Femur (tissue), 1 donor: ENCODE results near the gene PRKACA.

Experiments
- DNase-seq: peaks from one replicate; pipeline ENCODE4 v3.0.0-alpha.2; 2017

Gene PRKACA

DNA sequence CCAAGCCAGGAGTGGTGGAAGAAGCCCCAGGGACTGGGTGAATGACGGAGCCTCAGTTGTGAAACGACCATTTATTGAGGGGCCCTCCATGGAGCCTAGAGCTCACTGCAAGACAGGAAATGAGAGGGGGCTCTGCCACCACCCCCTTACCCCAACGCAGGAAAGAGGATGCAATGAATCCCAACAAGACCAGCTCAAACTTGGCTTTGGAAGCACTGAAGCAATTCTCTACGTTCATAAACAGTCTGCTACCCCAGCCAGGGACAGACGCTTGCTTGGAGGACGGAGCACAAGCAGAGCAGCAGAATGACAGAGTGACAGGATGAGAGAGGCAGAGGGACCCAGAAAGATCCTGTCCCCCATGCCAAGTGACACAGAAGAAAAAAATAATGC lies 1.0 kb downstream of the PRKACA start:
- DNase-seq: no peak

DNA sequence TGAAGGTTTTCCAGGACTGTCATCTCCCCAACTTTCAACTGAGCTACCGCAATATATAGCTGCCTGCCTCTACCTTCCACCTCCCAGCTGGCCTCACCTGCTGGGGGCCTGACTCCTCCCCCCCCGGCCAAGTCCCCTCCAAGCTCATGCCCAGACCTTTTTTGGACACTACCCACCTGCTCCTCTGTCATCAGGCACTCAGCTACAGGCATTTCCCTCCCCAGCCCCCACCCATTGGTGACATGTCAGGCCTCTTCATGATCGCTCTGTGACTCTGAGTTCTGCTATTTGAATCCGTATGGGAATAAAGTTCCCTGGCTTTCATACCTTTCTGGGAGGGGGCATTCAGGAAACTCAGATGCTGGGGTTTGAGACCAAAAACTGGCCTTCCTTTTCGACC lies 1.8 kb downstream of the PRKACA start:
- no peak for DNase-seq

- peak; percentile 37 for DNase-seq
Measured at GRCh38 chr19:14114854-14115253, 2.7 kb downstream of the PRKACA start.

GRCh38 chr19:14114439-14114838 lies 3.1 kb downstream of the PRKACA start:
- peak; percentile 15 for DNase-seq

- peak; percentile 18 for DNase-seq
Measured at GRCh38 chr19:14113762-14114414, 3.7 kb downstream of the PRKACA start.

DNA sequence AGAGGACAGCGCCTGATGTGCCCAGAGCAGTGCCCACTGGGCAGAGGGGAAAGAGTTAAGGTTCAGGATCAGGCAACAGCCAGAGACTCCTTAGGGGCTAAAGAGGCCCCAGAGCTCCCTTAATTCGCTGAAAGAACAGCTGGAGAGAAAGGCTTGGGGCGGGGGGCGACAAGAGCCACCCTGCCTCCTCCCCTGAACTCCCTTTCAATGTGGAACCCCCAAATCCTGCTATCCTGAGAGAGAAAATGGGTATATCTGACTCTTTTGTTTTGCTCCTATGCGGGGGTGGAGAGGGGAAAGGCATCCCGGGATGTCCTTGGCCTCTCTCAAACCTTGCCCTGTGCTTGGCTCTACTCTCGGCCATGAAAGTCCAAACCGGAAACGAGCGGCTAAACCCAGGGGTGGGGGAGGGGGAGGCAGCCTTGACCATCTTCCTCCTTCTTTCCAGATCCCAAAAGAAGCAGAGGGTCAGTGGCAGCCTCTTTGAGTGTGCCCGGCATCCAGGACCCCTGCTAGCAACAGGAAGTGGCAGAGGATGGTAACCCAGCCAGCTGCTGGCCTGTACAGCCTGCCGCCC lies 4.7 kb downstream of the PRKACA start:
- DNase-seq: peak; percentile 52

DNA sequence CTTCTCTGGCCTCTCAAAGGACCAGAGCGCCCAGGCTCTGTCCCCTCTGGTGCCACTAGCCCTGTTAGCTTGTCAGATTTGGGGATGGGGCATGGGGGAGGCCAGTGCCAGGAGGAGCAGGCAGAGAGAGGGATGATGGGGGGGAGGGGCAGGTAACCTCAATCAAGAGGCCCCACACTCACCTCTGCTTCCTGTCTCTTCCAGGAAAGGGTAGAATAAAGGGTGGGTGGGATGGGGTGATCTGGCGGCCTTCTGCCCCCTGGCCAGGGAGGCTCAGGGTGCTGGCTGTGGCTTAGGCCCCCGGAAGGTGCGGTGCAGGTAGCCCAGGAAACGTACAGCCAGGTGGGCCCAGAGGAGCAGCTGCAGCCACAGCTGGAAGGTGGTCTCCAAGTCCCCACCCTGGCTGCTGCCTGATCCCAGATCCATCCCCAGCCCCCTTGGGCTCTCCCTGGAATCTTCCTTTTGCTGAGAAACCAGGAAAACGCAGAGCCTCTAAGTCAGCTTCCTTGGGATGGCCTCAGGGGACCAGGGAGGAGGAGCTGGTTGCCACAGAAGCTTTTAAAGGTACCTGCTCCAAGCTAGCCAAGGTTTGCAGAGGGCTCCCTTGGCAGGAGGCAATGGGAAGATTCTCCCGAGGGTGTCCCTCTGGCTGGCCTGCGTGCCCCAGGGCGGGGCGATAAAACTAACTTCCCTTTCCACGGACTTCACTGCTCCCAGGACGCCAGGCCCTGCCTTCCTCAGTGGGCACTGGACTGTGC lies 5.3 kb downstream of the PRKACA start:
- DNase-seq: peak; percentile 37

DNA sequence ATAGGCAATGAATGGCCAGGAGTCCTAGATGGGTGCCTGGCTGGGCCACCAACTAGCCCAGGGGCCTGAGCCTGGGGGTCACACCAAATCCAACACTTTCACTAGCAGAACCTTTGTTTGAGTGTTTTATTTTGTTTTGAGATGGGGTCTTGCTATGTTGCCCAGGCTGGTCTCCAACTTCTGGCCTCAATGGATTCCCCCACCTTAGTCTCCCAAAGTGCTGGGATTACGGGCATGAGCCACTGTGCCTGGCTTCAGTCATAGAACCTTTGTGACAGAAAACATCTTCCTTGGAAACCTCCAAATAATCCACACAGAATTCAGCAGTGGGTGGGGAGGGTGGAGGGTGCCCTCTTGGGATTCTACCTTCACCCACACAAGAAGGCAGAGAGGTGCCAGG lies 6.1 kb downstream of the PRKACA start:
- DNase-seq: no peak

DNA sequence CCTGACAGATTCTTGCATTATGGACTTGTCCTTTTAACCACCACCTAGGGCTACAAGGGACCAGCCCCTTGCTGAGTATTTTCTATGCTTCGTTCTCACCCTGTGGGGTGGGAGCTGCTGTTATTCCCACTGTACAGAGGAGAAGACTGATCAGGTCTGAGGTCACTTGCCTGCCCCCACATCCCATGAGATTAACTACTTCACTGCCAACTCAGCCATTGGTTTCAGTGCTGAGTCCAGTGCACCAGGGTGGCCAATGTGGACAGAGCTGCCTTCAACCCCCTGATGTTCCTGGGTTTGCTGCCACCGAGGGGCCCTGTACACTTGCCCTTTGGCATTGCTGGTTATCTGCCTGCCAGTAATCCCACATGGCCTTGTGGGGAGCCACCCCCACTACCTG lies 6.9 kb downstream of the PRKACA start:
- DNase-seq: no peak

GRCh38 chr19:14107581-14108461 lies 9.7 kb downstream of the PRKACA start:
- peak; percentile 73 for DNase-seq

DNA sequence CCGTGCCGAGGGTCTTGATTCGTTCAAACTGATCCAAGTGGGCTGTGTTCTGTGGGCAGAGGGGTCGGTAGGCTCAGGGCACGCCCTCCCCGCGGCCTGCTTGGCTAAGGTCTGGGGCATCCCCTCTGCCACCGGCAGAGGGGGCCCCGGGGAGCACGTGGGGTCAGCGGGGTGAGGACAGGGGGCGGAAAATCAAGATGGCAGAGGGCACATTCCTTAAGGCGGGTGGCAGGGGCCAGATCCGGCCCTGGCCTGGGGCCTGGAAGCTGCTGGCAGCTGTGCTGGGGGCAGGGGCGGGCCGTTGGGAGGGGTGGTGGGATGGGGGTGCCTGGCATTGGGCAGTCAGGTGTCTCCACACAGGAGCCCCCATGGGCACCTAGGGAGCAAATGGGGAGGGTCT lies 10.7 kb downstream of the PRKACA start:
- DNase-seq: peak; percentile 58

GRCh38 chr19:14105680-14106079 lies 11.9 kb downstream of the PRKACA start:
- no peak for DNase-seq

DNA sequence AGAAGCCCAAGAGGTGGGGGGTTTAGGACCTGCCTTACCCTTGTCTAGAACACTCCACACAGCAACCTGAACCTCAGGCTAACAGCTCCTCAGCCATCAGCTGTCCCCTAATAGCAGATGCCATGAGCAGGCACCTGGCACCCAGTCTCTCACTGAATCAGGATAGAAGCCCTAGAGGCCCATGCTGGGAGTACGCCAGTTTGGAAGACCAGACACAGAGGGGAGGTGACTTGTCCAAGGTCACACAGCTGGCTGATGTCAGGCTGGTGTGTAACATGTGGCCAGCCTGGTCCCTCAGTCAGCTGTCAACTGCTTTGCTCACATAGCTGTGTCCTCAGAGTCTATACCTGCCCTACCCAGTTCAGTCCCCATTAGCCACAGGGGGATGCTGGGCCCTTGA lies 14.3 kb downstream of the PRKACA start:
- peak; percentile 22 for DNase-seq

- peak; percentile 11 for DNase-seq
Measured at GRCh38 chr19:14102756-14103155, 14.8 kb downstream of the PRKACA start.

- no peak for DNase-seq
Measured at GRCh38 chr19:14102102-14102696, 15.4 kb downstream of the PRKACA start.

GRCh38 chr19:14101003-14101545 lies 16.5 kb downstream of the PRKACA start:
- DNase-seq: no peak

DNA sequence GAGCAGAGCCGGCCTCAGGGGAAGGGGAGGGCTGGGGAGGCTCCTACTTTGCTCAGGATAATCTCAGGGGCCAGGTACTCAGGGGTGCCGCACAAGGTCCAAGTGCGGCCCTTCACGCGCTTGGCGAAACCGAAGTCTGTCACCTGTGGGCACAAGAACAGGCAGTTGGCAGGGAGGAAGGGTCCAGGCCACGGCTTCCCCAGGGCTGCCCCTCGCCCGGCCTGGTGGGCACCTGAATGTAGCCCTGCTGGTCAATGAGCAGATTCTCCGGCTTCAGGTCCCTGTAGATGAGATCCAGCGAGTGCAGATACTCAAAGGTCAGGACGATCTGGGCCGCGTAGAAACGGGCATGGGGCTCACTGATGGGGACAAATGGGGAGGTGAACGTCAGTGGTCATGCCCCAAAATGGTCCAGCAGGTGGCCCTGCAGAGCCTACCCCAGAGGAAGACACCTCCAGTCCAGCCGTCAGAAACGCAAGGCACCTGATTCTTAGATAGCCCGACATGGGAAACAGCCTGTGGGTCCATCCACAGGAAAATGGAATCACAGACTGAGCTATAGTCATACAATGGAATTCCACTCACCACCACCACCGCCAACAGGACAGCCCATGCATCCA lies 19.9 kb downstream of the PRKACA start:
- DNase-seq: no peak

GRCh38 chr19:14096272-14096992 lies 21.1 kb downstream of the PRKACA start:
- peak; percentile 11 for DNase-seq

GRCh38 chr19:14094854-14095253 lies 22.7 kb downstream of the PRKACA start:
- DNase-seq: no peak

- DNase-seq: no peak
Measured at GRCh38 chr19:14093117-14093823, 24.3 kb downstream of the PRKACA start.
